Astrocyte of the cerebellum (primary cell): ENCODE measurements around the gene SLIT3.

Experiments
- DNase-seq: peaks from one replicate; pipeline ENCODE4 v3.0.0-alpha.2; 2011; ENCODE audit warnings: low read depth
- H3K4me3 ChIP-seq: 2 replicates; pipeline ENCODE4 v1.5.1; 2011; ENCODE audit warnings: mild to moderate bottlenecking, low read depth, low read length, moderate library complexity
- in situ Hi-C: cut with HindIII; loops from 2 replicates; pipeline ENCODE4 v1.10.0; 2017; ENCODE audit warnings: low sequenced_read_pairs
- TF ChIP-seq, protein P1 (sequence below): IDR thresholded peaks from 2 replicates; pipeline ENCODE4 v1.5.1; 2012; ENCODE audit warnings: low read length, low read depth, moderate library complexity, mild to moderate bottlenecking; ENCODE audit errors: missing control alignments

Gene SLIT3

GRCh38 chr5:169080448-169080911, 220.5 kb downstream of the SLIT3 start:
- no peak overlapping the region for H3K4me3 ChIP-seq
- no peak for DNase-seq
- in situ Hi-C loops = no loop called here
- TF ChIP-seq, protein P1, sequence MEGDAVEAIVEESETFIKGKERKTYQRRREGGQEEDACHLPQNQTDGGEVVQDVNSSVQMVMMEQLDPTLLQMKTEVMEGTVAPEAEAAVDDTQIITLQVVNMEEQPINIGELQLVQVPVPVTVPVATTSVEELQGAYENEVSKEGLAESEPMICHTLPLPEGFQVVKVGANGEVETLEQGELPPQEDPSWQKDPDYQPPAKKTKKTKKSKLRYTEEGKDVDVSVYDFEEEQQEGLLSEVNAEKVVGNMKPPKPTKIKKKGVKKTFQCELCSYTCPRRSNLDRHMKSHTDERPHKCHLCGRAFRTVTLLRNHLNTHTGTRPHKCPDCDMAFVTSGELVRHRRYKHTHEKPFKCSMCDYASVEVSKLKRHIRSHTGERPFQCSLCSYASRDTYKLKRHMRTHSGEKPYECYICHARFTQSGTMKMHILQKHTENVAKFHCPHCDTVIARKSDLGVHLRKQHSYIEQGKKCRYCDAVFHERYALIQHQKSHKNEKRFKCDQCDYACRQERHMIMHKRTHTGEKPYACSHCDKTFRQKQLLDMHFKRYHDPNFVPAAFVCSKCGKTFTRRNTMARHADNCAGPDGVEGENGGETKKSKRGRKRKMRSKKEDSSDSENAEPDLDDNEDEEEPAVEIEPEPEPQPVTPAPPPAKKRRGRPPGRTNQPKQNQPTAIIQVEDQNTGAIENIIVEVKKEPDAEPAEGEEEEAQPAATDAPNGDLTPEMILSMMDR = no peak

GRCh38 chr5:169079697-169080096, 221.2 kb downstream of the SLIT3 start:
- H3K4me3 ChIP-seq = no peak overlapping the region
- in situ Hi-C loops = no loop called here
- no peak for DNase-seq
- TF ChIP-seq, protein P1 = no peak

DNA sequence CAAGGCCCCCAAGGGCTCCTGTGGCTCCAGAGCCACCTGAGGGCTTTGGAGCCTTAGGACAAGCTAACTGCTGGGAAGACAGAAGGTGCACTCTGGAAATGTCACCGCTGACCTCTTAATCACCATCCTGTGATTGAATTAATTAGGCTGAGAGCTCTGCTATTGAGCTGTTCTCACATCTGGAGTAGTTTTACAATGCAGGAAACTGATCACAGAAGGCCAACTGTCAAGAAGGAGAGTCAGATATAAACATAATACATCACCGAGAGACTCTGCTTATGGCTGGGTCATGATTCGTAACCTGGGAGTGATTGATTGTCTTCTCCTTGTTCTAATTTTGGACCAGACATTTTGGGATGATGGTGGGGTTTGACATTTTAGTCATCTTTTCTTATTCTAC, 226.1 kb downstream of the SLIT3 start:
- H3K4me3 ChIP-seq = no peak overlapping the region
- in situ Hi-C loops = no loop called here
- TF ChIP-seq, protein P1 = no peak
- DNase-seq = no peak

DNA sequence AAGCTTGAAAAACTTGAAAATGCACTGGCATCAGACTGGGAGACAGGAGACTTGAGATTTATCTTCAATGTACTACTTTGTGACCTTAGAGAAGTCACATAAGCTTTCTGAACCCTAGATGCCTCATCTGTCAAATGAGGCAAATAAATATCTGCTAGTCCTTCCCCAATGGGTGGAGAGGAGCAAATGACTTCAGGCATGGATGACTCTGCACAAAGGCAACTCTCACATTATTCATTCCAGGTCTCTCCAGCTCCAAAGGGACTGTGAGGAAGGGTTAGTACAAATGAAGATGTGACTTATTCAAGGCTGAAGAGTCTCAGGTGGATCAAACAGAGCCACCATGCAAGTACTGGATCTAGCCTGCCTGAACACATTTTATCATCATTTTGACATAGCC, 228.7 kb downstream of the SLIT3 start:
- H3K4me3 ChIP-seq = no peak overlapping the region
- TF ChIP-seq, protein P1 = no peak
- DNase-seq = no peak
- in situ Hi-C loops = no loop called here

DNA sequence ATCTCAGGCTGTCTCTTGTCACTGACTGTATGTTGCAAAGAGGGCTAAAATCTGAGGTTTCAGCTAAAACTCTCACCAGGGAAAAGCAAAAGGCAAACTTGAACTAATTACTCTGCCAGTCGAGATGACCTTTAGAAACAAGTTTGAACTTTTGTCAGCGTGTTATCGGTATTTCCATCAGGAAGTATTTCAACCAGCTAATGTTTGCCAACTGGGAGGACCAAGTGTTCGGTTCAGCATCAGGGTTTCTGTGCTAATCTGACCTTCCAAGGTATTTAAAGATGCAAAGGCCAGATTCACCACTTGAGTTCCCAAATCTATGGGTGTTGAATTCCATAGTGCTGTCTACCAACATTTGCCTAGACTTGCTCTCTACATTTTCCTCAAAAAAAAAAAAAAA, 230.5 kb downstream of the SLIT3 start:
- TF ChIP-seq, protein P1 = no peak
- in situ Hi-C loops = no loop called here
- DNase-seq = no peak
- no peak overlapping the region for H3K4me3 ChIP-seq

DNA sequence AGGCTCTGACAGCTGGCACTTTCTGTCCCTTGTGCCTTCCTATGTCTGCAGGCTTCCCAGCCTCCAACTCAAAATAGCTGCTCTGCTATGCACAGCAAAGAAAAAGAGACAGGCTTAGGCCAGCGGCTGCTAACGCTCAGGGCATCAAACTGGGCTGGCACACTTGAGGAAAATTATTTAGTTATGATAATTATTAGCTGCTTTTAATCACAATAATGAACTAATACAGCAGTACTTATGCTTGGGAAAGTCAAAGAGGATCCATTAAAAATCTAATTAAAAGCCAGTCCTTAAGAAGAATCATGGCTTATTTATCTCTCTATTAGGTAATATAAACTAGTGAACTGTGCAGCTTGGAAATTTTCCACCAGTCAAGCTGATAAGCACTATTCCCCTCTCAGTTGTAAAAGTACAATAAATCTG, 233.2 kb downstream of the SLIT3 start:
- TF ChIP-seq, protein P1 = no peak
- H3K4me3 ChIP-seq = no peak overlapping the region
- in situ Hi-C loops = no loop called here
- DNase-seq = no peak

DNA sequence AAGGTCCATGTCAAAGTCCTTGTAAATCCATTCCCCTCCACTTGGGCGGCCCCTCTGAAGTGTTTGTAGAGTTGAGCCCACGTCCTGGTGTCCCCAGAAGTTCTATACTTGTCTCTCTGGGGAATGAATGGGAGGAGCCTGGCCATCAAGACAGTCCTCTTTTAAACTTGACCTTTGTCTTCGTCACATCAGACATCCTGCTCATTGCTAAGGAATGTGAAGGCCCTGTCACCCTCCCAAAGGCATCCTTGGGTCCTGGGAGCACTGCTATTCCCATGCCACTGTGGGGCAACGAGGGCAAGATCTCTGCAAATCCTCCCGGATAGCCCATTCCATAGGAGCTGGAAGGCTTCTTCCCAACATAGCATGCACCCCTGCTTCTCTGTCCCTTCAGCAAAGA, 235.5 kb downstream of the SLIT3 start:
- TF ChIP-seq, protein P1 = no peak
- in situ Hi-C loops = no loop called here
- DNase-seq = no peak
- H3K4me3 ChIP-seq = no peak overlapping the region
